Thyroid gland (tissue), 4 donors: ENCODE measurements around the gene PSAP. TPM values are rescaled to one million over a fixed set of nuclear protein-coding genes. Genes with fewer than 3 reads are reported as not detected.
"Not testable (repeated sequence)": the region's sequence is repeated elsewhere in the genome, so short reads cannot be mapped to it uniquely, and the experiment has no call there.

Experiments
- DNase-seq, 2 donors: peaks; one replicate each; pipeline ENCODE4 v3.0.0-alpha.2; 2019
- H3K27ac ChIP-seq, 3 donors: fragments of 200-600 bp; sonication (generic); 1 replicate in 2 of 3; 2 replicates in 1 of 3; pipeline ENCODE4 v1.5.1; 2016 to 2019; ENCODE audit warnings: mild to moderate bottlenecking in 1 of 3, moderate library complexity in 1 of 3
- H3K27me3 ChIP-seq: fragments of 200-600 bp; sonication (generic); one replicate; pipeline ENCODE4 v1.5.1; 2019
- H3K36me3 ChIP-seq, 2 donors: fragments of 200-600 bp; sonication (generic); one replicate each; pipeline ENCODE4 v1.5.1; 2016 to 2019
- H3K4me1 ChIP-seq, 2 donors: fragments of 200-600 bp; sonication (generic); one replicate each; pipeline ENCODE4 v1.5.1; 2017 to 2019
- H3K4me3 ChIP-seq, 3 donors: fragments of 200-600 bp; sonication (generic); replicated peaks in 1 of 3; 1 replicate in 2 of 3; 2 replicates in 1 of 3; pipeline ENCODE4 v1.5.1; 2016; ENCODE audit warnings: mild to moderate bottlenecking in 1 of 3
- H3K9me3 ChIP-seq: fragments of 200-600 bp; sonication (generic); one replicate; pipeline ENCODE4 v1.5.1; 2017
- POLR2A ChIP-seq, 2 donors: fragments of 450-650 bp; IDR thresholded peaks; one replicate each; pipeline ENCODE4 v1.6.1; 2017; ENCODE audit warnings: antibody characterized with exemption in 2 of 2, mild to moderate bottlenecking in 2 of 2, moderate library complexity in 1 of 2
- WGBS, 2 donors: methylation state at CpG; one replicate each; pipeline ENCODE4 v1.1.5; 2017; 5-methylcytosine and 5-hydroxymethylcytosine counted together
- intact Hi-C: fragments of 100-400 bp; cut with DNase I; formaldehyde crosslinking; loops from one replicate; pipeline ENCODE4 v1.15.1; 2023
- total RNA-seq, 4 donors: library from RNA; depleted of rRNA; stranded (reverse); fragments of >200 nt; gene quantifications; one replicate each; pipeline ENCODE4 v1.2.3, GENCODE V29; 2016
- TF ChIP-seq, protein P1 (sequence below), 6 experiments: fragments of 200-600 bp in 3 of 6; fragments of 450-650 bp in 3 of 6; sonication (generic) in 3 of 6; IDR thresholded peaks; one replicate each; pipeline ENCODE4 v1.5.1; 2016 to 2019; ENCODE audit warnings: antibody characterized with exemption in 6 of 6, mild to moderate bottlenecking in 2 of 6, inconsistent platforms in 1 of 6, moderate library complexity in 1 of 6

PSAP gene
- total RNA-seq, 4 donors from 2014 or later: 978 to 1,211 (median 1,123) TPM

- H3K27ac ChIP-seq: no peak overlapping the region
- H3K4me3 ChIP-seq: no peak overlapping the region
- H3K27me3 ChIP-seq: no peaks in the 10 kb centered on the region
- no peaks in the 10 kb centered on the region for H3K9me3 ChIP-seq
- no peaks in the 10 kb centered on the region for H3K36me3 ChIP-seq
- no peak for TF ChIP-seq POLR2A (IDR thresholded peaks at IDR 0.05)
- no peak for DNase-seq
- WGBS, 2 donors: 87 to 89% methylated on average over 12 of the region's 12 CpGs
- H3K4me1 ChIP-seq: peaks cover 10 to 17% of the 10 kb centered on the region in 2 donors
- intact Hi-C loops: no loop called here
These were observed 7.2 kb upstream of the PSAP start for GRCh38 chr10:71857934-71858890.

GRCh38 chr10:71856619-71857018, 5.6 kb upstream of the PSAP start:
- H3K27ac ChIP-seq: no peak overlapping the region
- TF ChIP-seq POLR2A (IDR thresholded peaks at IDR 0.05): no peak
- TF ChIP-seq, protein P1, sequence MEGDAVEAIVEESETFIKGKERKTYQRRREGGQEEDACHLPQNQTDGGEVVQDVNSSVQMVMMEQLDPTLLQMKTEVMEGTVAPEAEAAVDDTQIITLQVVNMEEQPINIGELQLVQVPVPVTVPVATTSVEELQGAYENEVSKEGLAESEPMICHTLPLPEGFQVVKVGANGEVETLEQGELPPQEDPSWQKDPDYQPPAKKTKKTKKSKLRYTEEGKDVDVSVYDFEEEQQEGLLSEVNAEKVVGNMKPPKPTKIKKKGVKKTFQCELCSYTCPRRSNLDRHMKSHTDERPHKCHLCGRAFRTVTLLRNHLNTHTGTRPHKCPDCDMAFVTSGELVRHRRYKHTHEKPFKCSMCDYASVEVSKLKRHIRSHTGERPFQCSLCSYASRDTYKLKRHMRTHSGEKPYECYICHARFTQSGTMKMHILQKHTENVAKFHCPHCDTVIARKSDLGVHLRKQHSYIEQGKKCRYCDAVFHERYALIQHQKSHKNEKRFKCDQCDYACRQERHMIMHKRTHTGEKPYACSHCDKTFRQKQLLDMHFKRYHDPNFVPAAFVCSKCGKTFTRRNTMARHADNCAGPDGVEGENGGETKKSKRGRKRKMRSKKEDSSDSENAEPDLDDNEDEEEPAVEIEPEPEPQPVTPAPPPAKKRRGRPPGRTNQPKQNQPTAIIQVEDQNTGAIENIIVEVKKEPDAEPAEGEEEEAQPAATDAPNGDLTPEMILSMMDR (IDR thresholded peaks at IDR 0.05): no peak
- no peaks in the 10 kb centered on the region for H3K36me3 ChIP-seq
- H3K4me3 ChIP-seq: no peak overlapping the region
- H3K9me3 ChIP-seq: no peaks in the 10 kb centered on the region
- no peak for DNase-seq
- WGBS, 2 donors: 97 to 98% methylated on average over 4 of the region's 4 CpGs
- intact Hi-C loops: no loop called here
- H3K4me1 ChIP-seq: peaks cover 12 to 19% of the 10 kb centered on the region in 2 donors
- no peaks in the 10 kb centered on the region for H3K27me3 ChIP-seq

GRCh38 chr10:71854031-71854430, 3.0 kb upstream of the PSAP start:
- Histone ChIP-seq H3K4me3 (no peak overlapping the region), H3K36me3 (no peaks in the 10 kb centered on the region), H3K27ac (no peak overlapping the region), H3K27me3 (no peaks in the 10 kb centered on the region), H3K4me1 (peaks cover 14 to 15% of the 10 kb centered on the region in 2 donors), H3K9me3 (no peaks in the 10 kb centered on the region)
- 43 to 48% methylated on average over 5 of the region's 5 CpGs for WGBS, 2 donors
- peak; percentile 51 to 54 for DNase-seq
- TF ChIP-seq POLR2A (IDR thresholded peaks at IDR 0.05): no peak
- TF ChIP-seq, protein P1 (IDR thresholded peaks at IDR 0.05): no peak
- intact Hi-C loops: no loop called here

GRCh38 chr10:71852355-71852937, 1.4 kb upstream of the PSAP start:
- intact Hi-C loops: no loop called here
- no peak for DNase-seq
- peak overlapping the region in 2 of 3 donors; percentile 6 to 97 for H3K27ac ChIP-seq
- TF ChIP-seq, protein P1 (IDR thresholded peaks at IDR 0.05): no peak
- no peak for TF ChIP-seq POLR2A (IDR thresholded peaks at IDR 0.05)
- H3K4me1 ChIP-seq: peaks cover 28 to 31% of the 10 kb centered on the region in 2 donors
- 76 to 88% methylated on average over 6 to 7 of the region's 11 CpGs for WGBS, 2 donors
- no peaks in the 10 kb centered on the region for H3K36me3 ChIP-seq
- H3K27me3 ChIP-seq: no peaks in the 10 kb centered on the region
- no peak overlapping the region for H3K4me3 ChIP-seq
- H3K9me3 ChIP-seq: no peaks in the 10 kb centered on the region

DNA sequence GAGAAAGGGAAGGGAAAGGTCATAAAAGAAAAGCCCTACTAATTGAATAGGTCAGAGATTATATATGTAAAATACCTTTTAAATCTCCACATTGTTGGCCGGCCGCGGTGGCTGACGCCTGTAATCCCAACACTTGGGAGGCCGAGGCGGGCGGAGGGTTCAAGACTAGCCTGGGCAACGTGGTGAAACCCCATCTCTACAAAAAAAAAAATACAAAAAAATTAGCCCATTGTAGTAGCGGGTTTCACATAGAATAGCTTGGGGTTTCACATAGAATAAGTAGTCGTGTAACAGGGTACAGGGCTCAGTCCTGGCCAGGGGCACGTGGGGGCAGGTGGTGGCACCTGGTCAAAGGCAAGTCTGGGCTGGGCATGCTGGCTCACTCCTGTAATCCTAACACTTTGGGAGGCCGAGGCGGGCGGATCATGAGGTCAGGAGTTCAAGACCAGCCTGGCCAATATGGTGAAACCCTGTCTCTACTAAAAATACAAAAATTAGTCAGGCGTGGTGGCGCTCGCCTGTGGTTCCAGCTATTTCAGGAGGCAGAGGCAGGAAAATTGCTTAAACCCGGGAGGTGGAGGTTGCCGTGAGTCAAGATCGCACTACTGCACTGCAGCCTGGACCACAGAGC, 529 bp upstream of the PSAP start:
- 46 to 47% methylated on average over 20 of the region's 20 CpGs for WGBS, 2 donors
- H3K27ac ChIP-seq: peak overlapping the region; percentile 74 to 99 (median 97)
- intact Hi-C loops, H3K9me3 ChIP-seq, H3K36me3 ChIP-seq, H3K27me3 ChIP-seq: not testable (repeated sequence)
- DNase-seq: peak; percentile 23 to 36
- peak overlapping the region in 1 of 3 donors; percentile 92 for H3K4me3 ChIP-seq
- peaks cover 30 to 36% of the 10 kb centered on the region in 2 donors for H3K4me1 ChIP-seq
